LNCaP clone FGC (cell line): ENCODE results near the gene FREM1.

Experiments
- DNase-seq: peaks from one replicate; pipeline ENCODE4 v3.0.0-alpha.2; 2011; ENCODE audit warnings: low read depth
- H3K4me3 ChIP-seq: 2 replicates; pipeline ENCODE4 v1.5.1; 2011; ENCODE audit warnings: mild to moderate bottlenecking, low read depth, low read length, control low read depth
- TF ChIP-seq, protein P1 (sequence below): IDR thresholded peaks from 2 replicates; pipeline ENCODE4 v1.5.1; 2012; ENCODE audit warnings: mild to moderate bottlenecking; ENCODE audit not compliant: control insufficient read depth, insufficient read depth; ENCODE audit errors: extremely low read depth

FREM1 gene

GRCh38 chr9:14939378-14939777, 29.1 kb upstream of the FREM1 start:
- no peak overlapping the region for H3K4me3 ChIP-seq
- DNase-seq, result no peak
- TF ChIP-seq, protein P1, sequence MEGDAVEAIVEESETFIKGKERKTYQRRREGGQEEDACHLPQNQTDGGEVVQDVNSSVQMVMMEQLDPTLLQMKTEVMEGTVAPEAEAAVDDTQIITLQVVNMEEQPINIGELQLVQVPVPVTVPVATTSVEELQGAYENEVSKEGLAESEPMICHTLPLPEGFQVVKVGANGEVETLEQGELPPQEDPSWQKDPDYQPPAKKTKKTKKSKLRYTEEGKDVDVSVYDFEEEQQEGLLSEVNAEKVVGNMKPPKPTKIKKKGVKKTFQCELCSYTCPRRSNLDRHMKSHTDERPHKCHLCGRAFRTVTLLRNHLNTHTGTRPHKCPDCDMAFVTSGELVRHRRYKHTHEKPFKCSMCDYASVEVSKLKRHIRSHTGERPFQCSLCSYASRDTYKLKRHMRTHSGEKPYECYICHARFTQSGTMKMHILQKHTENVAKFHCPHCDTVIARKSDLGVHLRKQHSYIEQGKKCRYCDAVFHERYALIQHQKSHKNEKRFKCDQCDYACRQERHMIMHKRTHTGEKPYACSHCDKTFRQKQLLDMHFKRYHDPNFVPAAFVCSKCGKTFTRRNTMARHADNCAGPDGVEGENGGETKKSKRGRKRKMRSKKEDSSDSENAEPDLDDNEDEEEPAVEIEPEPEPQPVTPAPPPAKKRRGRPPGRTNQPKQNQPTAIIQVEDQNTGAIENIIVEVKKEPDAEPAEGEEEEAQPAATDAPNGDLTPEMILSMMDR, result no peak

DNA sequence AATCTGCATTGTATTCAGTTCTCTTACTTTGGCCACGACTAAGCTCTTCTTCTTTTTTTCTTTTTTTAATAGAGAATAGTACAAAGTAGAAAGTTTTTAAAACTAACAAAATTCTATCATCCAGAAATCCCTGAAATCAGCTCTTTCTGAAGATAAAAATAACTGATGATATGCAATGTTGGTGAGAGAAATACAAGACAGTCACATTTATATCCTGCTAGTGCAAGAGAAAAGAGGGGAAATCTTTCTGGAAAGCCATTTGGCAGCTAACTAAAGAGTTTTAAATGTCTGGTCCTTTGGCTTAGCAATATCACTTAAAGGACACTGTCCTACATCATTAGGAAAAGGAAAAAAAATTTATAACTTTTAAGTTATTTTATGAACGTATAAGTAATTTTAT, 27.0 kb upstream of the FREM1 start:
- TF ChIP-seq, protein P1, result no peak
- DNase-seq, result no peak

GRCh38 chr9:14936491-14936890, 26.3 kb upstream of the FREM1 start:
- DNase-seq, result no peak
- H3K4me3 ChIP-seq, result no peak overlapping the region
- TF ChIP-seq, protein P1, result no peak

More for the DNA sequence above, 27.0 kb upstream of the FREM1 start:
- no peak overlapping the region for H3K4me3 ChIP-seq

GRCh38 chr9:14935964-14936363, 25.7 kb upstream of the FREM1 start:
- TF ChIP-seq, protein P1, result no peak
- H3K4me3 ChIP-seq, result no peak overlapping the region
- no peak for DNase-seq

- H3K4me3 ChIP-seq, result no peak overlapping the region
- TF ChIP-seq, protein P1, result no peak
- no peak for DNase-seq
These were observed 25.0 kb upstream of the FREM1 start for GRCh38 chr9:14935106-14935751.

GRCh38 chr9:14932641-14933040, 22.4 kb upstream of the FREM1 start:
- no peak overlapping the region for H3K4me3 ChIP-seq
- no peak for DNase-seq
- TF ChIP-seq, protein P1, result no peak

DNA sequence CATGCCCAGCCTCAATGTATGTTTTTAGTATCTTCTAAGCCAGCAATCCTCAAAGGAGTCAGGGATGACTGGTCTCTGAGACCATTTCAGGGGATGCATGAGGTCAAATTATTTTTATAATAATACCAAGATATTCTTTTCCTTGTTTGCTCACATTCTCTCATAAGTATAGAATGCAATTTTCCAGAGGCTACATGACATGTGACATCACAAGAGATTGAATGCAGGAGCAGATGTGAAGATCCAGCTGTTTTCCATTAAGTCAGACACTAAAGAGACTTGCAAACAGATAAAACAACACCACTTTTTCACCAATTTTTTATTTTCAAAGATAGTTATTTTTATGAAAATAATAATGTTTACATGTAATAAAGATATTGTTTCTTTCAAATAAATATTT, 22.0 kb upstream of the FREM1 start:
- TF ChIP-seq, protein P1, result no peak
- no peak overlapping the region for H3K4me3 ChIP-seq
- DNase-seq, result no peak
